Stimulated activated CD8-positive, alpha-beta memory T cell treated with anti-CD3 and anti-CD28 coated beads, Interleukin-12 subunit alpha, Interleukin-12 subunit beta, amount 100 ng/mL, for 24 hours (primary cell): ENCODE data around the gene NEAT1.

Experiments
- DNase-seq: peaks from one replicate; pipeline ENCODE4 v3.0.0-alpha.2; 2020; ENCODE audit errors: extremely low read depth

Gene NEAT1

GRCh38 chr11:65421794-65422632 is 585 bp upstream of the NEAT1 start:
- peak; percentile 90 for DNase-seq

GRCh38 chr11:65423516-65424204 is 1.1 kb downstream of the NEAT1 start:
- no peak for DNase-seq

- DNase-seq, result no peak
These were observed 1.9 kb downstream of the NEAT1 start for GRCh38 chr11:65424205-65425104.

GRCh38 chr11:65425105-65425970 is 2.7 kb downstream of the NEAT1 start:
- DNase-seq, result peak; percentile 66

GRCh38 chr11:65425971-65426838 is 3.6 kb downstream of the NEAT1 start:
- DNase-seq, result no peak

- DNase-seq, result no peak
These were observed 4.5 kb downstream of the NEAT1 start for GRCh38 chr11:65426839-65427690.

GRCh38 chr11:65427691-65428577 is 5.3 kb downstream of the NEAT1 start:
- DNase-seq, result no peak

GRCh38 chr11:65428578-65429067 is 6.0 kb downstream of the NEAT1 start:
- DNase-seq, result no peak

- no peak for DNase-seq
These were observed 6.6 kb downstream of the NEAT1 start for GRCh38 chr11:65429068-65429681.

GRCh38 chr11:65429724-65430405 is 7.3 kb downstream of the NEAT1 start:
- DNase-seq, result no peak

- DNase-seq, result no peak
These were observed 8.0 kb downstream of the NEAT1 start for GRCh38 chr11:65430406-65431217.

GRCh38 chr11:65431451-65432099 is 9.0 kb downstream of the NEAT1 start:
- DNase-seq, result no peak

GRCh38 chr11:65432100-65432650 is 9.6 kb downstream of the NEAT1 start:
- DNase-seq, result no peak

GRCh38 chr11:65432686-65433582 is 10.3 kb downstream of the NEAT1 start:
- no peak for DNase-seq
